ENCODE measurements around the gene MRPS31. TPM values are rescaled to one million over a fixed set of nuclear protein-coding genes. Genes with fewer than 3 reads are reported as not detected.

MRPS31 gene
- total and polyA plus RNA-seq, 4 donors = 17.0 to 43.6 (median 25.7) TPM

DNA sequence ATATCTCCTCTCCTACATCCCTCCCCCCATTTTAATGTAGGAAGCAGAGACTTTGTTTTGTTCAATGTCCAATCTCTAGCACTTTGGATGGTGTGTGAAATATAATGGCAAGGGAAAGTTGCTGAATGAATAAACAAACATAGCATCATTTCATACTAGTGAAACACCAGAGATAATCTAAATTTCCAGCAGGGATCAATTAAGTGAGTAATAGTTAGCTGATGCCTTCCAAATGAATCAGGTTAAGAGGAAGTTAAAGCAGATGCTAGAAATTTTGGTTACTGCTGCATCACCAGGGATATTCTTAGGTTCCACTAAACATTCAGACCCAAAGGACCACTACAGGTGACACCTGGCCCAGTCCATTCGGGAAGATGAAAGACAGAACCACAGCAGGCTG is 8.1 kb downstream of the MRPS31 start:
- no peaks in the 10 kb centered on the region for H3K4me1 ChIP-seq (ENCODE audit: control insufficient read depth in 5 of 5, insufficient read depth in 5 of 5, low read length in 5 of 5)
- 90 to 100% methylated on average over 1 of the region's 1 CpG for WGBS, 2 donors
- H3K9ac ChIP-seq (ENCODE audit: insufficient read depth in 1 of 2, low read length in 2 of 2) = no peak overlapping the region
- no peak for DNase-seq
- H3K27ac ChIP-seq (ENCODE audit: low read depth in 1 of 2, low read length in 1 of 2) = no peak overlapping the region
- ATAC-seq (ENCODE audit: insufficient read depth, low FRiP score) = no peak
- H3K36me3 ChIP-seq (ENCODE audit: control insufficient read depth in 4 of 4, insufficient read depth in 4 of 4, low read length in 4 of 4) = peaks cover 3 to 19% (median 12%) of the 10 kb centered on the region in 4 donors
- TF ChIP-seq, protein P1, sequence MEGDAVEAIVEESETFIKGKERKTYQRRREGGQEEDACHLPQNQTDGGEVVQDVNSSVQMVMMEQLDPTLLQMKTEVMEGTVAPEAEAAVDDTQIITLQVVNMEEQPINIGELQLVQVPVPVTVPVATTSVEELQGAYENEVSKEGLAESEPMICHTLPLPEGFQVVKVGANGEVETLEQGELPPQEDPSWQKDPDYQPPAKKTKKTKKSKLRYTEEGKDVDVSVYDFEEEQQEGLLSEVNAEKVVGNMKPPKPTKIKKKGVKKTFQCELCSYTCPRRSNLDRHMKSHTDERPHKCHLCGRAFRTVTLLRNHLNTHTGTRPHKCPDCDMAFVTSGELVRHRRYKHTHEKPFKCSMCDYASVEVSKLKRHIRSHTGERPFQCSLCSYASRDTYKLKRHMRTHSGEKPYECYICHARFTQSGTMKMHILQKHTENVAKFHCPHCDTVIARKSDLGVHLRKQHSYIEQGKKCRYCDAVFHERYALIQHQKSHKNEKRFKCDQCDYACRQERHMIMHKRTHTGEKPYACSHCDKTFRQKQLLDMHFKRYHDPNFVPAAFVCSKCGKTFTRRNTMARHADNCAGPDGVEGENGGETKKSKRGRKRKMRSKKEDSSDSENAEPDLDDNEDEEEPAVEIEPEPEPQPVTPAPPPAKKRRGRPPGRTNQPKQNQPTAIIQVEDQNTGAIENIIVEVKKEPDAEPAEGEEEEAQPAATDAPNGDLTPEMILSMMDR (IDR thresholded peaks at IDR 0.05; ENCODE audit: control extremely low read depth, extremely low read depth) = no peak
- no peak overlapping the region for H3K4me3 ChIP-seq
- H3K27me3 ChIP-seq (ENCODE audit: control insufficient read depth in 3 of 3, insufficient read depth in 3 of 3, low read length in 2 of 3) = no peaks in the 10 kb centered on the region
- no peaks in the 10 kb centered on the region for H3K9me3 ChIP-seq (ENCODE audit: control insufficient read depth in 4 of 4, insufficient read depth in 3 of 4, low read length in 3 of 4)

DNA sequence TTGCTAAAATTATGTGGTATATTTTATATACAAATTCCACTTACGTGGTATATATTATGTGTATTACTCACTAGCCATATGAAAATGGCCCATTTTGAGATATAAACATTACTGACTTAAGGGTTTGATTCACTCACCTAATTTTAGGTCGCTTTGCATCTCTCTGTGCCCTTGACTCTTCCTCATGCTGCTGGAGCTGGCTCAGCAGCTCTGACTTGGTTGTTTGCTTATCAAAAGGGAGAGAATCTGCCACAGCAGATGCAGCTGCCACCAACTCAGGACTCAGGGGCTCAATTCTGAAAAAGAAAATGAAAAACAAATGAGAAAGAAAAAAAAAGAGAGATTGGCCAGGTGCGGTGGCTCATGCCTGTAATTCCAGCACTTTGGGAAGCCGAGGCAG is 12.2 kb downstream of the MRPS31 start:
- no peak for DNase-seq
- Histone ChIP-seq H3K4me1 (ENCODE audit: control insufficient read depth in 5 of 5, insufficient read depth in 5 of 5, low read length in 5 of 5) (no peaks in the 10 kb centered on the region), H3K9me3 (ENCODE audit: control insufficient read depth in 4 of 4, insufficient read depth in 3 of 4, low read length in 3 of 4) (no peaks in the 10 kb centered on the region), H3K9ac (ENCODE audit: insufficient read depth in 1 of 2, low read length in 2 of 2) (no peak overlapping the region), H3K36me3 (ENCODE audit: control insufficient read depth in 4 of 4, insufficient read depth in 4 of 4, low read length in 4 of 4) (peaks cover 14 to 25% (median 16%) of the 10 kb centered on the region in 4 donors), H3K4me3 (no peak overlapping the region), H3K27ac (ENCODE audit: low read depth in 1 of 2, low read length in 1 of 2) (no peak overlapping the region), H3K27me3 (ENCODE audit: control insufficient read depth in 3 of 3, insufficient read depth in 3 of 3, low read length in 2 of 3) (no peaks in the 10 kb centered on the region)
- TF ChIP-seq, protein P1 (IDR thresholded peaks at IDR 0.05; ENCODE audit: control extremely low read depth, extremely low read depth) = no peak
- WGBS, 2 donors = 95 to 98% methylated on average over 4 of the region's 4 CpGs
- no peak for ATAC-seq (ENCODE audit: insufficient read depth, low FRiP score)

DNA sequence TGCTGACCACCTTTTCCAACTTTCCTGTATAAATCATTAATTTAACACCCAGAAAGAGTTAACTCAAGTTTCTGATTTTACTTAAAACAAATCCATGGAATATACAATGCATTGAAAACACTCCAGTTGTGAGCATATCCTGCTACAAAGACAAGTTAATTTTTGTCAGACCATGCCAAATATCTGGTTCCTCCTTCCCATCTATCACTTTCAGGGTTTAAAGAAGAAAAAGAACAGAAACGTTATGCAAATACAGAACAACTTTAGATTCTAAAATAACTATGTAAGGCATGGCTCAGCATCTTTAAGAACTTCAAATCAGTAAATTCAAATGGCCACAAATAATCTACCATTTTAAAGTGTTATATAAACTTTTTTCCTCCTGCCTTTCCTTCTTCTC is 14.9 kb downstream of the MRPS31 start:
- H3K4me3 ChIP-seq = no peak overlapping the region
- WGBS, 2 donors = 68 to 76% methylated on average over 1 of the region's 1 CpG
- peaks cover 0 to 2% (median 0%) of the 10 kb centered on the region in 4 donors for H3K9me3 ChIP-seq (ENCODE audit: control insufficient read depth in 4 of 4, insufficient read depth in 3 of 4, low read length in 3 of 4)
- TF ChIP-seq, protein P1 (IDR thresholded peaks at IDR 0.05; ENCODE audit: control extremely low read depth, extremely low read depth) = no peak
- no peak overlapping the region for H3K27ac ChIP-seq (ENCODE audit: low read depth in 1 of 2, low read length in 1 of 2)
- H3K4me1 ChIP-seq (ENCODE audit: control insufficient read depth in 5 of 5, insufficient read depth in 5 of 5, low read length in 5 of 5) = no peaks in the 10 kb centered on the region
- H3K36me3 ChIP-seq (ENCODE audit: control insufficient read depth in 4 of 4, insufficient read depth in 4 of 4, low read length in 4 of 4) = peaks cover 14 to 34% (median 18%) of the 10 kb centered on the region in 4 donors
- no peak overlapping the region for H3K9ac ChIP-seq (ENCODE audit: insufficient read depth in 1 of 2, low read length in 2 of 2)
- H3K27me3 ChIP-seq (ENCODE audit: control insufficient read depth in 3 of 3, insufficient read depth in 3 of 3, low read length in 2 of 3) = no peaks in the 10 kb centered on the region
- no peak for DNase-seq
- ATAC-seq (ENCODE audit: insufficient read depth, low FRiP score) = no peak

DNA sequence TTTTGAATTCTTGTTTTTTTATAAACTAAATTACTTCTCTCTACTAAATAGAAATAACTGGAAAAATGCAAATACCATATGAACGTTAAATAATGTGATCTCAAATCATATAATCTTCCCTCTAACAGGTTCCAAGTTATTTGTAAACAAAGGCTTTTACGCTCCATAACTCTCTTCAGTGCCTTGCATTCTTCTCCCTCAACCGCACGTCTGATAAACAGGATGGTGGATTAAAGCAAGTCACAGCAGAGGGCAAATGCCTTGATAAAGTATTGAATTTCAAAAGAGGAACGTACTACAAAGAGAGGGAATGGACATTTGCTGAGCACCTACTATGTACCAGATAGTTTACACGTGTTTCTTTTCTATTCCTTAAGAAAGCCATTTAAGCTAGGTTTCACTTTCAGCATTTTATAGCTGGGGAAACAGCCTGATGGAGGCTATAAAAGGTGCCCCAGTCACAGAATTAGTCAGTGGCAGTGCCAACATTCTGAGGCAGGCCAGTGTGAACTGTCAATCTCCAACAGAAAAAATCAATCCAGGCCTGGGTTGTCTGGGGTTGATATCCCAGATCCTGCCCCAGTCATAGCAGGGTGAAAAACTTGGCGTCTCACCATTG is 15.8 kb downstream of the MRPS31 start:
- H3K9ac ChIP-seq (ENCODE audit: insufficient read depth in 1 of 2, low read length in 2 of 2) = no peak overlapping the region
- H3K27ac ChIP-seq (ENCODE audit: low read depth in 1 of 2, low read length in 1 of 2) = no peak overlapping the region
- H3K27me3 ChIP-seq (ENCODE audit: control insufficient read depth in 3 of 3, insufficient read depth in 3 of 3, low read length in 2 of 3) = no peaks in the 10 kb centered on the region
- ATAC-seq (ENCODE audit: insufficient read depth, low FRiP score) (no peak), DNase-seq (no peak)
- peaks cover 14 to 35% (median 18%) of the 10 kb centered on the region in 4 donors for H3K36me3 ChIP-seq (ENCODE audit: control insufficient read depth in 4 of 4, insufficient read depth in 4 of 4, low read length in 4 of 4)
- no peaks in the 10 kb centered on the region for H3K4me1 ChIP-seq (ENCODE audit: control insufficient read depth in 5 of 5, insufficient read depth in 5 of 5, low read length in 5 of 5)
- 84 to 86% methylated on average over 7 of the region's 7 CpGs for WGBS, 2 donors
- TF ChIP-seq, protein P1 (IDR thresholded peaks at IDR 0.05; ENCODE audit: control extremely low read depth, extremely low read depth) = no peak
- peaks cover 0 to 2% (median 0%) of the 10 kb centered on the region in 4 donors for H3K9me3 ChIP-seq (ENCODE audit: control insufficient read depth in 4 of 4, insufficient read depth in 3 of 4, low read length in 3 of 4)
- H3K4me3 ChIP-seq = no peak overlapping the region

Data from lung (tissue), 12 donors.